IMR-90 (cell line): Measurements from ENCODE around the gene IPO13. TPM values are rescaled to one million over a fixed set of nuclear protein-coding genes. Genes with fewer than 3 reads are reported as not detected.

ENCODE experiments used
- ATAC-seq: fragments of 200-7000 bp; cut with Tn5 transposase; 2 replicates; pipeline ENCODE4 v1.9.1; 2020; ENCODE audit warnings: low read depth, mild to moderate bottlenecking, moderate library complexity
- BruUV-seq: library from RNA; stranded (reverse); fragments of 400-500 nt; replicated peaks from 2 replicates; lab custom pipeline; 2021; lab: Mats Ljungman, UMichigan
- CTCF ChIA-PET: fragments of 300-600 bp; formaldehyde crosslinking; extraction: SDS; loops from one replicate; lab custom pipeline; 2021; ENCODE audit warnings: antibody characterized with exemption; lab: Yijun Ruan, JAX
- POLR2A ChIA-PET: fragments of 300-600 bp; sonication (Branson Sonifier 250); formaldehyde crosslinking; loops from one replicate; lab custom pipeline; 2022; ENCODE audit warnings: antibody characterized with exemption; ENCODE audit not compliant: unreplicated experiment; lab: Charles Lee
- DNase-seq: peaks from one replicate; pipeline ENCODE4 v3.0.0; 2013
- H2AFZ ChIP-seq: replicated peaks from 2 replicates; pipeline ENCODE3; 2013; ENCODE audit warnings: low read length, mild to moderate bottlenecking; ENCODE audit not compliant: poor library complexity
- H2AK5ac ChIP-seq: 2 replicates; pipeline ENCODE4 v1.6.1; 2013; ENCODE audit warnings: low read depth, low read length, inconsistent platforms
- H2AK9ac ChIP-seq: replicated peaks from 2 replicates; pipeline ENCODE3; 2013; ENCODE audit warnings: mild to moderate bottlenecking, low read depth, low read length, moderate library complexity; ENCODE audit not compliant: poor library complexity
- H2BK120ac ChIP-seq: 2 replicates; pipeline ENCODE4 v1.6.1; 2013; ENCODE audit warnings: low read depth, low read length, inconsistent platforms
- H2BK15ac ChIP-seq: 3 replicates; pipeline ENCODE4 v1.6.1; 2013; ENCODE audit warnings: low read depth, low read length, inconsistent platforms
- H2BK20ac ChIP-seq: 2 replicates; pipeline ENCODE4 v1.6.1; 2013; ENCODE audit warnings: low read depth, mild to moderate bottlenecking, inconsistent platforms, low read length, moderate library complexity
- H2BK5ac ChIP-seq: 2 replicates; pipeline ENCODE4 v1.6.1; 2013; ENCODE audit warnings: mild to moderate bottlenecking, low read depth, low read length, inconsistent platforms; ENCODE audit not compliant: poor library complexity, severe bottlenecking
- H3K14ac ChIP-seq: replicated peaks from 2 replicates; pipeline ENCODE4 v1.6.1; 2013; ENCODE audit warnings: low read depth, low read length, inconsistent platforms
- H3K18ac ChIP-seq: 2 replicates; pipeline ENCODE4 v1.6.1; 2013; ENCODE audit warnings: low read depth, low read length, control low read depth
- H3K23ac ChIP-seq: 2 replicates; pipeline ENCODE4 v1.6.1; 2013; ENCODE audit warnings: low read depth, low read length, inconsistent platforms
- H3K27ac ChIP-seq: 2 replicates; pipeline ENCODE4 v1.5.1; 2013; ENCODE audit warnings: mild to moderate bottlenecking, control low read depth, low read length; ENCODE audit not compliant: insufficient read depth
- H3K27me3 ChIP-seq: 2 replicates; pipeline ENCODE4 v1.6.1; 2013; ENCODE audit warnings: low read length; ENCODE audit not compliant: control insufficient read depth, insufficient read depth
- H3K36me3 ChIP-seq: 2 replicates; pipeline ENCODE4 v1.6.1; 2013; ENCODE audit warnings: low read length, mixed read lengths; ENCODE audit not compliant: control insufficient read depth, insufficient read depth
- H3K4ac ChIP-seq: 2 replicates; pipeline ENCODE4 v1.6.1; 2013; ENCODE audit warnings: low read depth, low read length, inconsistent platforms
- H3K4me1 ChIP-seq: 2 replicates; pipeline ENCODE4 v1.6.1; 2013; ENCODE audit warnings: low read length, mixed read lengths; ENCODE audit not compliant: control insufficient read depth, insufficient read depth
- H3K4me2 ChIP-seq: 2 replicates; pipeline ENCODE4 v1.6.1; 2013; ENCODE audit warnings: low read depth, mild to moderate bottlenecking, control low read depth, low read length, moderate library complexity
- H3K4me3 ChIP-seq: 2 replicates; pipeline ENCODE4 v1.5.1; 2013; ENCODE audit warnings: low read depth, mild to moderate bottlenecking, control low read depth, low read length, moderate library complexity; ENCODE audit not compliant: insufficient read depth
- H3K56ac ChIP-seq: 2 replicates; pipeline ENCODE4 v1.6.1; 2013; ENCODE audit warnings: low read length, inconsistent platforms; ENCODE audit not compliant: insufficient read depth; ENCODE audit errors: extremely low read depth
- H3K79me1 ChIP-seq, 2 experiments: 2 replicates each; pipeline ENCODE4 v1.6.1; 2013; ENCODE audit warnings: low read length in 2 of 2, inconsistent platforms in 1 of 2, low read depth in 1 of 2
- H3K9ac ChIP-seq: 2 replicates; pipeline ENCODE4 v1.6.1; 2013; ENCODE audit warnings: low read depth, low read length, control low read depth
- H3K9me1 ChIP-seq: 2 replicates; pipeline ENCODE4 v1.6.1; 2013; ENCODE audit warnings: low read length, inconsistent platforms; ENCODE audit not compliant: insufficient read depth
- H3K9me3 ChIP-seq: 2 replicates; pipeline ENCODE4 v1.6.1; 2013; ENCODE audit warnings: low read length; ENCODE audit not compliant: control insufficient read depth, insufficient read depth
- H4K20me1 ChIP-seq: 2 replicates; pipeline ENCODE4 v1.6.1; 2013; ENCODE audit warnings: low read length, inconsistent platforms; ENCODE audit not compliant: insufficient read depth
- H4K5ac ChIP-seq: 2 replicates; pipeline ENCODE4 v1.6.1; 2013; ENCODE audit warnings: mild to moderate bottlenecking, low read depth, low read length, control low read depth
- H4K8ac ChIP-seq, 2 experiments: 2 replicates each; pipeline ENCODE4 v1.6.1; 2013; ENCODE audit warnings: low read depth in 2 of 2, low read length in 2 of 2, control low read depth in 1 of 2, inconsistent platforms in 1 of 2
- H4K91ac ChIP-seq: 2 replicates; pipeline ENCODE4 v1.6.1; 2013; ENCODE audit warnings: low read depth, low read length, inconsistent platforms; ENCODE audit not compliant: insufficient read depth
- BHLHE40 ChIP-seq: fragments of 150-350 bp; IDR thresholded peaks from 2 replicates; pipeline ENCODE4 v1.6.1; 2016; ENCODE audit warnings: mild to moderate bottlenecking, low read depth, low read length
- CEBPB ChIP-seq: IDR thresholded peaks from 2 replicates; pipeline ENCODE4 v1.6.1; 2012; ENCODE audit warnings: low read depth, low read length, improper control_type of control experiment
- CHD1 ChIP-seq: IDR thresholded peaks from 2 replicates; pipeline ENCODE4 v1.6.1; 2012; ENCODE audit warnings: low read depth, low read length, improper control_type of control experiment
- CTCF ChIP-seq: conservative IDR thresholded peaks from 2 replicates; pipeline ENCODE4 v1.5.1; 2012; ENCODE audit warnings: mild to moderate bottlenecking, low read depth, low read length, improper control_type of control experiment
- ELK1 ChIP-seq: fragments of 150-350 bp; IDR thresholded peaks from 2 replicates; pipeline ENCODE4 v1.6.1; 2016; ENCODE audit warnings: low read depth, mild to moderate bottlenecking, low read length, moderate library complexity, borderline replicate concordance
- FOS ChIP-seq: fragments of 150-350 bp; IDR thresholded peaks from 2 replicates; pipeline ENCODE4 v1.6.1; 2016; ENCODE audit warnings: low read depth, low read length
- MAZ ChIP-seq: IDR thresholded peaks from 2 replicates; pipeline ENCODE4 v1.6.1; 2012; ENCODE audit warnings: low read depth, mild to moderate bottlenecking, low read length, improper control_type of control experiment, moderate library complexity, borderline replicate concordance
- NFE2L2 ChIP-seq: fragments of 150-350 bp; IDR thresholded peaks from 2 replicates; pipeline ENCODE4 v1.6.1; 2016; ENCODE audit warnings: low read depth, mild to moderate bottlenecking, low read length
- POLR2A ChIP-seq: IDR thresholded peaks from 2 replicates; pipeline ENCODE4 v1.6.1; 2012; ENCODE audit warnings: mild to moderate bottlenecking, low read depth, low read length
- RAD21 ChIP-seq: IDR thresholded peaks from 2 replicates; pipeline ENCODE4 v1.6.1; 2012; ENCODE audit warnings: low read length, improper control_type of control experiment
- RCOR1 ChIP-seq: IDR thresholded peaks from 2 replicates; pipeline ENCODE4 v1.6.1; 2012; ENCODE audit warnings: mild to moderate bottlenecking, low read length, improper control_type of control experiment; ENCODE audit not compliant: insufficient replicate concordance
- RFX5 ChIP-seq: IDR thresholded peaks from 2 replicates; pipeline ENCODE4 v1.8.0; 2012; ENCODE audit warnings: low read depth, mild to moderate bottlenecking, low read length, moderate library complexity
- USF2 ChIP-seq: fragments of 150-350 bp; IDR thresholded peaks from 2 replicates; pipeline ENCODE4 v1.6.1; 2017; ENCODE audit warnings: mild to moderate bottlenecking, antibody characterized with exemption, low read length, low read depth
- WGBS, 2 experiments: methylation state at CpG; one replicate each; pipeline versions ENCODE4 v1.1.5 to v1.1.7; 2013; ENCODE audit warnings: missing lambda C conversion rate in 2 of 2; ENCODE audit not compliant: insufficient read length in 1 of 2; ENCODE audit errors: extremely low coverage in 2 of 2; 5-methylcytosine and 5-hydroxymethylcytosine counted together
- dilution Hi-C: fragments of 300-500 bp; cut with HindIII; formaldehyde crosslinking; loops from one replicate; pipeline ENCODE4 v1.14.3; 2018; ENCODE audit warnings: low sequenced_read_pairs; ENCODE audit not compliant: unreplicated experiment
- in situ Hi-C: fragments of 300-500 bp; cut with MboI; formaldehyde crosslinking; loops from 3 replicates; pipeline ENCODE4 v1.14.3; 2019; ENCODE audit warnings: low sequenced_read_pairs, inconsistent platforms, mixed read lengths
- intact Hi-C: fragments of 100-400 bp; cut with micrococcal nuclease; formaldehyde crosslinking; loops from 2 replicates; pipeline ENCODE4 v1.10.0; 2022
- polyA plus RNA-seq, 3 experiments: library from polyadenylated mRNA; depleted of rRNA; stranded (reverse); fragments of >200 nt; gene quantifications; 2 replicates each; pipeline ENCODE4 v1.2.3, GENCODE V29; 2012; ENCODE audit warnings: low replicate concordance in 1 of 3
- total RNA-seq: library from RNA; depleted of rRNA; stranded (reverse); fragments of >200 nt; gene quantifications from 2 replicates; pipeline ENCODE4 v1.2.3, GENCODE V29; 2012

IPO13 gene
- total and polyA plus RNA-seq, 2 of the 4 experiments (the other 2 are of a cell fraction) = 15.2 to 18.7 TPM

- H3K4ac ChIP-seq = peak overlapping the region; percentile 83
- peak overlapping the region; percentile 98 for H2AK9ac ChIP-seq
- no peaks in the 10 kb centered on the region for H4K20me1 ChIP-seq
- H3K4me2 ChIP-seq = peak overlapping the region; percentile 81
- 40% methylated on average over 1 of the region's 27 CpGs; no CpG with 5 or more reads in 1 of the 2 experiments for WGBS, 2 experiments
- H3K9me3 ChIP-seq = no peaks in the 10 kb centered on the region
- peak overlapping the region; percentile 95 for H3K56ac ChIP-seq
- H4K5ac ChIP-seq = peak overlapping the region; percentile 87
- H4K91ac ChIP-seq = peak overlapping the region; percentile 87; the same call in 1 of the 2 replicates
- H3K4me3 ChIP-seq = peak overlapping the region; percentile 67
- peak overlapping the region; percentile 98 for H3K14ac ChIP-seq
- dilution Hi-C loops (no loop called here), intact Hi-C loops (loop anchor here (2.0 kb wide), 1 partner anchor 22 kb away; no protein-coding TSS in a partner anchor), in situ Hi-C loops (no loop called here)
- POLR2A ChIA-PET = no interaction called here
- peaks cover 5% of the 10 kb centered on the region for H3K36me3 ChIP-seq
- peak overlapping the region; percentile 98 for H2BK5ac ChIP-seq
- no peaks in the 10 kb centered on the region for H3K27me3 ChIP-seq
- peak overlapping the region; percentile 18; the same call in 1 of the 2 replicates for H3K18ac ChIP-seq
- H4K8ac ChIP-seq = peak overlapping the region; percentile 93 to 99
- peak overlapping the region; percentile 93 for H2AK5ac ChIP-seq
- peak overlapping the region; percentile 99; the same call in 1 of the 3 replicates for H2BK15ac ChIP-seq
- BruUV-seq = no TSS peak
- peak overlapping the region; percentile 97 for H3K27ac ChIP-seq
- H3K4me1 ChIP-seq = peaks cover 15% of the 10 kb centered on the region
- peak overlapping the region; percentile 17; the same call in 1 of the 2 replicates for H2BK120ac ChIP-seq
- H3K23ac ChIP-seq = peak overlapping the region; percentile 86; the same call in 1 of the 2 replicates
- TF ChIP-seq RCOR1 = no peak
- no peak for TF ChIP-seq FOS
- TF ChIP-seq BHLHE40 = no peak
- no peak for TF ChIP-seq MAZ
- TF ChIP-seq ELK1 = no peak
- no peak for TF ChIP-seq RAD21
- no peak for TF ChIP-seq NFE2L2
- no peak for TF ChIP-seq POLR2A
- TF ChIP-seq CHD1 = no peak
- TF ChIP-seq USF2 = no peak
- no peak for TF ChIP-seq CTCF
- TF ChIP-seq CEBPB = no peak
- TF ChIP-seq RFX5 = no peak
- DNase-seq (no peak), ATAC-seq (0 out of 2 replicates have a peak, but pooled peaks have one; percentile 0)
- peak overlapping the region; percentile 96 for H2AFZ ChIP-seq
- no peak overlapping the region for H2BK20ac ChIP-seq
- H3K9ac ChIP-seq = peak overlapping the region; percentile 96
- peaks cover 14% of the 10 kb centered on the region for H3K9me1 ChIP-seq
- H3K79me1 ChIP-seq = peaks cover 13 to 53% of the 10 kb centered on the region in 2 experiments
- CTCF ChIA-PET = interaction anchor here (2.1 to 3.5 kb wide), 2 partner anchors 13 to 184 kb away, joined by 10 to 21 read pairs; no protein-coding TSS in a partner anchor
These were observed 517 bp downstream of the IPO13 start for GRCh38 chr1:43947061-43947873.
